ENCODE measurements around the gene DENND5A.

GRCh38 chr11:9130297-9130696 lies 134.9 kb downstream of the DENND5A start:
- TF ChIP-seq CTCF (IDR thresholded peaks at IDR 0.05) (no peak), POLR2A (IDR thresholded peaks at IDR 0.05) (no peak)

Measured in esophagus squamous epithelium (tissue), 4 donors.